A673 (cell line): ENCODE results near the gene PRDM16. TPM values are rescaled to one million over a fixed set of nuclear protein-coding genes. Genes with fewer than 3 reads are reported as not detected.

Experiments used
- BruUV-seq: library from RNA; stranded (reverse); fragments of 400-500 nt; replicated peaks from 2 replicates; lab custom pipeline; 2021; lab: Mats Ljungman, UMichigan
- CTCF ChIA-PET: fragments of 300-600 bp; sonication (Branson Sonifier 250); formaldehyde crosslinking; loops from one replicate; lab custom pipeline; 2022; ENCODE audit warnings: antibody characterized with exemption; lab: Charles Lee
- POLR2A ChIA-PET: fragments of 300-600 bp; sonication (Branson Sonifier 250); formaldehyde crosslinking; loops from one replicate; lab custom pipeline; 2022; ENCODE audit warnings: antibody characterized with exemption; ENCODE audit not compliant: low non-redundant PET; lab: Charles Lee
- DNase-seq: peaks from one replicate; pipeline ENCODE4 v3.0.0-alpha.2; 2015; ENCODE audit warnings: low spot score
- H3K27ac ChIP-seq: fragments of 200-600 bp; sonication (generic); 2 replicates; pipeline ENCODE4 v1.5.1; 2016; ENCODE audit warnings: mixed run types, low read depth, mild to moderate bottlenecking, mixed read lengths, antibody characterized with exemption, low read length; ENCODE audit not compliant: poor library complexity, severe bottlenecking
- H3K27me3 ChIP-seq: fragments of 200-600 bp; sonication (generic); replicated peaks from 2 replicates; pipeline ENCODE4 v1.6.1; 2017; ENCODE audit warnings: mixed run types, low read depth, mild to moderate bottlenecking, mixed read lengths, antibody characterized with exemption, low read length; ENCODE audit not compliant: insufficient read depth, poor library complexity
- H3K36me3 ChIP-seq: fragments of 200-600 bp; sonication (generic); 2 replicates; pipeline ENCODE4 v1.6.1; 2016; ENCODE audit warnings: mixed run types, mild to moderate bottlenecking, mixed read lengths, antibody characterized with exemption, low read length; ENCODE audit not compliant: insufficient read depth, poor library complexity, severe bottlenecking
- H3K4me1 ChIP-seq: fragments of 200-600 bp; sonication (generic); 2 replicates; pipeline ENCODE4 v1.6.1; 2017; ENCODE audit warnings: mixed run types, mild to moderate bottlenecking, mixed read lengths, antibody characterized with exemption, low read length; ENCODE audit not compliant: insufficient read depth, poor library complexity, severe bottlenecking
- H3K4me3 ChIP-seq: fragments of 200-600 bp; sonication (generic); 2 replicates; pipeline ENCODE4 v1.5.1; 2016; ENCODE audit warnings: low read depth, mixed run types, mild to moderate bottlenecking, mixed read lengths, low read length; ENCODE audit not compliant: poor library complexity, severe bottlenecking
- H3K9me3 ChIP-seq: fragments of 200-600 bp; sonication (generic); 2 replicates; pipeline ENCODE4 v1.6.1; 2016; ENCODE audit warnings: mixed run types, low read depth, mild to moderate bottlenecking, mixed read lengths, antibody characterized with exemption, low read length; ENCODE audit not compliant: poor library complexity, severe bottlenecking
- EZH2 ChIP-seq: fragments of 200-600 bp; sonication (generic); IDR thresholded peaks from 2 replicates; pipeline ENCODE4 v1.6.1; 2017; ENCODE audit warnings: borderline replicate concordance, low read depth, mild to moderate bottlenecking, mixed read lengths, antibody characterized with exemption, low read length; ENCODE audit not compliant: poor library complexity, severe bottlenecking
- intact Hi-C: fragments of 100-400 bp; cut with micrococcal nuclease; formaldehyde crosslinking; loops from one replicate; pipeline ENCODE4 v1.10.0; 2022; ENCODE audit not compliant: unreplicated experiment
- total RNA-seq: library from RNA; stranded (reverse); gene quantifications from 2 replicates; pipeline ENCODE4 v1.2.3, GENCODE V29; 2021
- TF ChIP-seq, protein P1 (sequence below): fragments of 300-800, 200-600 bp; sonication (generic); conservative IDR thresholded peaks from 2 replicates; pipeline ENCODE4 v1.5.1; 2017; ENCODE audit warnings: low read depth, mild to moderate bottlenecking, antibody characterized with exemption, low read length, moderate library complexity, mixed read lengths

Gene PRDM16
- total RNA-seq, 1 experiment from 2014 or later, result 0.49 TPM

DNA sequence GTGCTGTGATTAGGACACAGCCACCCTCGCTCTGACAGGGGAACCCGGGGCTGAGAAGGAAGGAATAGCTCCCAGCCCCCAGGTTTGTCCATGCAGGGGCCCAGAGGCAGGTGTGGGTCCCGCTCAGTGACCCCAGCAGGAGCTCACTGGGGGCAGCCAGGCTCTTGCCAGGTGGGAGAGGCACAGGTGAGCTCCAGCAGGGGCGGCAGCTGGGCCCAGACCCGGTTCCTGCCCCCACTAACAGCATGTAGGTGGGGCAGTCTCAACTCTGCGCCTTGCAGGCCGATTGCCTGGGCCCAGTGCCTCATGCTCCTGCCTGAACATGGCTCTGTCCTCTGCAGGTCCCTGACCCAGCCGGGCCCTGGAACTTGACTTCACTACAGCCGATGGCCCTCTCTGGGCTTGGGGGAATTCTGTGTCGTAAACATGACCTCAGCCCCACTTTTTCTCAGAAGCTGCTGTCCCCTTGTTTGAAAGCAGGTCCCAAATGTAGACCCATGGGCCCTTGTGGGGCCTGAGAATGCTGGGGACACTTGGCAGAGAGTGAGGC, 127.0 kb downstream of the PRDM16 start:
- no peaks in the 10 kb centered on the region for H3K4me1 ChIP-seq
- H3K9me3 ChIP-seq, result no peaks in the 10 kb centered on the region
- TF ChIP-seq, protein P1, sequence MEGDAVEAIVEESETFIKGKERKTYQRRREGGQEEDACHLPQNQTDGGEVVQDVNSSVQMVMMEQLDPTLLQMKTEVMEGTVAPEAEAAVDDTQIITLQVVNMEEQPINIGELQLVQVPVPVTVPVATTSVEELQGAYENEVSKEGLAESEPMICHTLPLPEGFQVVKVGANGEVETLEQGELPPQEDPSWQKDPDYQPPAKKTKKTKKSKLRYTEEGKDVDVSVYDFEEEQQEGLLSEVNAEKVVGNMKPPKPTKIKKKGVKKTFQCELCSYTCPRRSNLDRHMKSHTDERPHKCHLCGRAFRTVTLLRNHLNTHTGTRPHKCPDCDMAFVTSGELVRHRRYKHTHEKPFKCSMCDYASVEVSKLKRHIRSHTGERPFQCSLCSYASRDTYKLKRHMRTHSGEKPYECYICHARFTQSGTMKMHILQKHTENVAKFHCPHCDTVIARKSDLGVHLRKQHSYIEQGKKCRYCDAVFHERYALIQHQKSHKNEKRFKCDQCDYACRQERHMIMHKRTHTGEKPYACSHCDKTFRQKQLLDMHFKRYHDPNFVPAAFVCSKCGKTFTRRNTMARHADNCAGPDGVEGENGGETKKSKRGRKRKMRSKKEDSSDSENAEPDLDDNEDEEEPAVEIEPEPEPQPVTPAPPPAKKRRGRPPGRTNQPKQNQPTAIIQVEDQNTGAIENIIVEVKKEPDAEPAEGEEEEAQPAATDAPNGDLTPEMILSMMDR, result no peak
- no peak for TF ChIP-seq EZH2
- ChIA-PET POLR2A (no interaction called here), CTCF (no interaction called here)
- H3K27me3 ChIP-seq, result no peaks in the 10 kb centered on the region
- DNase-seq, result no peak
- no peak overlapping the region for H3K27ac ChIP-seq
- no peaks in the 10 kb centered on the region for H3K36me3 ChIP-seq
- no peak overlapping the region for H3K4me3 ChIP-seq
- intact Hi-C loops, result no loop called here
- no TSS peak for BruUV-seq

DNA sequence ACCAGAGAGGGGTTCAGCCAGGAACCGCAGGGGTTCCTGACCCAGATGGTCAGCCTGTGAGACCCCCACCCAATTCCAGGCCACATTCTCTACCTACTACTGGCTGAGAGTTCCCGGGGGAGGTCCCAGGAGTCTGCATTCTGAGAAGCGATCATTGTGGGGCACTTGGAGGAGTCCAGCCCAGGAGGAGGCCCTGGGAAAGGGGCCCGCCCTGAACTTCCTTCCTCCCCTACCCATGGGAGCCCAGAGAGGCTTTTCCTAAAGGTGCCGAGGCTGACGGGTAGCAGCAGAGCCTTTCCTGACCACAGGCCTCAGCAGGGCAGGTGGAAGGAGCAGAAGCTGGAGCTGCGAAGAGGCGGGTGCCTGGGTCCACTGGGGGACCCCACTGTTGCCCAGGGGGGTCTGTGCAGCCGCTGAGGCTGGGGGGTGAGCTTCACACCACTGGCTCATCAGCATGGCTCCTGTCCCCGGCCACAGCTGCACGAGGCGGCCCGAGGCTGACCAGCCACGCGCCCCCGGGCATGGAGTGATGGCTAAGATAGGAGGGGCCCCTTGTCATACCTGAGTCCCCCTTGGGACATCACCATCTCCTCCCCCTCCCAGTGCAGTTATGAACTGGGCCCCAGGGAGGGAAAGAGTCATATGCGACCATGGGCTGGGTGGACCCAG, 127.7 kb downstream of the PRDM16 start:
- no peak for DNase-seq
- intact Hi-C loops, result no loop called here
- Histone ChIP-seq H3K4me3 (no peak overlapping the region), H3K27ac (no peak overlapping the region), H3K27me3 (no peaks in the 10 kb centered on the region), H3K4me1 (no peaks in the 10 kb centered on the region), H3K9me3 (no peaks in the 10 kb centered on the region), H3K36me3 (no peaks in the 10 kb centered on the region)
- POLR2A ChIA-PET, result no interaction called here
- CTCF ChIA-PET, result no interaction called here
- BruUV-seq, result no TSS peak
- TF ChIP-seq, protein P1, result no peak
- no peak for TF ChIP-seq EZH2

DNA sequence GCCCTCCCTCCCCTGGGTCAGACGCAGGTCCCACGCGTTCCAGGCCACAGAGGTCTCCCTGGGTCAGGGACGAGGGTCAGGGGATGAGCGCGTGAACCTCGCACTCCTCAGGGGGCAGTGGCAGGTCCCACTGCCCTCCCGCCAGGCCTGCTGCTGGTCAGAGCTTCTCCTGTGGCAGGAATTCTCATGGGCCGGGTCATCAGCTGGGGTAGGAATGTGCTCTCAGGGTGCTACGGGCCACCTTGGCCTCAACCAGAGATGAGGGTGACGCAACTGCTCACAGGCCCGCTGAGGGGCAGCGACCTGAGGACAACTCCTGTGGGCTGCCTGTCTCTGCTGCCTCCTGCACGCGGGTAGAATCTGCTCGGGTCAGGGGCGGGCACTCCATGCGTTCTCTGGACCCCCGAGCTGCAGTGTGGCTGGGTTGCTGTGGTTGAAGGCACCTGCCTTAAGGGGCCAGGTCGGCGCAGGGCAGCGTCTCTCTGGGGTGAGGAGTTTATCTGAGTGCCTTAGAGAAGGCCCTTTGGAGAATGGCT, 128.8 kb downstream of the PRDM16 start:
- Histone ChIP-seq H3K4me3 (no peak overlapping the region), H3K9me3 (no peaks in the 10 kb centered on the region), H3K36me3 (no peaks in the 10 kb centered on the region), H3K27me3 (no peaks in the 10 kb centered on the region), H3K4me1 (no peaks in the 10 kb centered on the region), H3K27ac (no peak overlapping the region)
- TF ChIP-seq, protein P1, result no peak
- no peak for TF ChIP-seq EZH2
- no TSS peak for BruUV-seq
- DNase-seq, result no peak
- intact Hi-C loops, result no loop called here
- POLR2A ChIA-PET, result no interaction called here
- CTCF ChIA-PET, result no interaction called here
